GM13977 (cell line): ENCODE results near the gene OTOS.

ENCODE experiments used
- DNase-seq: peaks from one replicate; pipeline ENCODE4 v3.0.0; 2012; ENCODE audit warnings: low spot score
- CTCF ChIP-seq: IDR thresholded peaks from 2 replicates; pipeline ENCODE4 v1.5.1; 2012; ENCODE audit warnings: mild to moderate bottlenecking, control low read depth; ENCODE audit not compliant: insufficient read depth; ENCODE audit errors: extremely low read depth, missing control alignments
- in situ Hi-C: fragments of 300-500 bp; cut with MboI; formaldehyde crosslinking; loops from one replicate; pipeline ENCODE4 v1.12.0; 2022; ENCODE audit warnings: low sequenced_read_pairs, low pct_unique_long_range_greater_than_20kb, mixed read lengths, inconsistent platforms; ENCODE audit not compliant: unreplicated experiment

Gene OTOS

GRCh38 chr2:240138254-240138984, 2.0 kb downstream of the OTOS start:
- in situ Hi-C loops, result no loop called here
- DNase-seq, result no peak

GRCh38 chr2:240137596-240138253, 2.7 kb downstream of the OTOS start:
- in situ Hi-C loops, result no loop called here
- no peak for DNase-seq
- TF ChIP-seq CTCF, result no peak

More at GRCh38 chr2:240138254-240138984, 2.0 kb downstream of the OTOS start:
- TF ChIP-seq CTCF, result no peak

- peak; percentile 56 for DNase-seq
- in situ Hi-C loops, result no loop called here
- no peak for TF ChIP-seq CTCF
These were observed 3.7 kb downstream of the OTOS start for GRCh38 chr2:240136671-240137292.

GRCh38 chr2:240136013-240136670, 4.3 kb downstream of the OTOS start, which contains the start of gene COPS9:
TSS of gene COPS9 (minus strand) at chr2:240136305. CDS start at chr2:240136284, 21 bp downstream.
- no peak for TF ChIP-seq CTCF
- in situ Hi-C loops, result no loop called here
- DNase-seq, result peak; percentile 98

GRCh38 chr2:240135706-240136012, 4.8 kb downstream of the OTOS start:
- no peak for DNase-seq
- no peak for TF ChIP-seq CTCF
- in situ Hi-C loops, result no loop called here

GRCh38 chr2:240134956-240135520, 5.4 kb downstream of the OTOS start:
- DNase-seq, result no peak
- TF ChIP-seq CTCF, result no peak
- in situ Hi-C loops, result no loop called here
